HG03432 (cell line): Measurements from ENCODE around the gene PSMC2.

Source experiments
- ATAC-seq: cut with Tn5 transposase; IDR thresholded peaks from one replicate; pipeline ENCODE4 v1.9.1; 2021; ENCODE audit warnings: mild to moderate bottlenecking, moderate library complexity; ENCODE audit not compliant: unreplicated experiment

PSMC2 gene

DNA sequence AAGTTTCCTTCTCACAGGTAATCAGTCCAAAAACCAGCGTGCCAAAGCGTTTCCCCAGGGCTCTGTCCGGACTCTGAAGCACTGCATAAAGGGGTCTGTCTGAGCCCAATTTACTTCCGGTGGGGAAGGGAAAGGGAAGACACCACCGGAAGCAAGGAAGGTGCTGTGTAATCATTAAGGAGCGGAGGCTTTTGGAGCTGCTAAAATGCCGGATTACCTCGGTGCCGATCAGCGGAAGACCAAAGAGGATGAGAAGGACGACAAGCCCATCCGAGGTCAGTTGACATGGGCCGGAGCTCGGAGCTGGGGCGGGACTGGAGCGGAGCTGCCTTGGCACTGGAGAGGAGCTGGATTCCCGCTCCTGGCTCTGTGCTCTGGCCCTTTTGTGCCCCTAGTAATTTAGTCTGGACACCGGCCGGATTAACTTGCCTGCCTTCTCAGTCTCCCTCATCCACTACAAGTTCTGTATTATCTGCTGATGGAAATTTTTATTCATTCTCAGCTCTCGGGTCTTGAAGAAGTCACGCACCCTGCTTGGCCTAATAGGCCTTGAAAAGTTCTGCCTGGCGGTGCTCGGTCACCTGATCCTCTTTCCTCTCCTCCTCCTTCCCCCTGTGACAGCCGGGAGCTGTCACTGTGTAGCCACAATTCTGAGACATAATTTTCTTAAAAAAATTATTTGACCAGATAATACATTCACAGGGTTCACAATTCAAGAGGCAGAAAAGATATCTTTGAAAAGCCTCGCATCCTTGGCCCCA is at the start of gene PSMC2:
Gene PSMC2, plus strand, starts transcription at position 137 of the 761 bp plus-strand sequence. Its CDS starts 69 bp downstream, at position 206.
- ATAC-seq: peak; percentile 79

GRCh38 chr7:103297837-103298179 is 49.6 kb upstream of the PSMC2 start:
- ATAC-seq: no peak

DNA sequence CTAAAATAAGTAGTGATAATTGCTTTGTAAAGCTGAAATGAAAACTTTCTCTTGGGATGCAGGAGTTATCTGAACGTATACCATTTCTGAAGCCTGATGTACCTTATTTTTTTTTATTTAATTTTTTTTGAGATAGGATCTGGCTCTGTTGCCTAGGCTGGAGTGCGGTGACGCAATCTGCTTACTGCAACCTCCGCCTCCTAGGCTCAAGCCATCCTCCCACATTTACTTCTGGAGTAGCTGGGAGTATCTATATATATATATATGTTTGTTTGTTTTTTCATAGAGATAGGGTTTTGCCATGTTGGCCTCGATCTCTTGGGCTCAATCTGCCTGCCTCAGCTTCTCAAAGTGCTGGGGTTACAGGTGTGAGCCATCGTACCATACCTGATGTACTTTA is 47.8 kb upstream of the PSMC2 start:
- ATAC-seq: no peak

DNA sequence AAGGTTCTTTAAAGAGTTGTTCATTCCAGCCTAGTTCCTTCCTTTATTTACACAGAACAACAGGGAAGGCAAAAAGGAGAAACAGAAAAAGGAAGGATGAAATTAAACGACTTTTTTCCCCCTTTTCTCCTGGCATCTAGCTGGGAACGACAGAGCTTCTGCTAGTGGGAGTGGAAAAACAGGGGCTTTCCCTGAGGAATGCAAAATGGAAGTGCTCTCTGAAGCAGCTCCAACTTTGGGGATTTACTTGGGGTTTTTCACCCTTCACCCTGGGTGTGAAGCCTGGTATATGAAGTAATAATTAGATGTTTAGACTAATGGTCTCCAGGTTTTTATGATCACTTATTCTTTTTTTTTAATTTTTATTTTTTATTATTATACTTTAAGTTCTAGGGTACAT is 46.0 kb upstream of the PSMC2 start:
- ATAC-seq: no peak

DNA sequence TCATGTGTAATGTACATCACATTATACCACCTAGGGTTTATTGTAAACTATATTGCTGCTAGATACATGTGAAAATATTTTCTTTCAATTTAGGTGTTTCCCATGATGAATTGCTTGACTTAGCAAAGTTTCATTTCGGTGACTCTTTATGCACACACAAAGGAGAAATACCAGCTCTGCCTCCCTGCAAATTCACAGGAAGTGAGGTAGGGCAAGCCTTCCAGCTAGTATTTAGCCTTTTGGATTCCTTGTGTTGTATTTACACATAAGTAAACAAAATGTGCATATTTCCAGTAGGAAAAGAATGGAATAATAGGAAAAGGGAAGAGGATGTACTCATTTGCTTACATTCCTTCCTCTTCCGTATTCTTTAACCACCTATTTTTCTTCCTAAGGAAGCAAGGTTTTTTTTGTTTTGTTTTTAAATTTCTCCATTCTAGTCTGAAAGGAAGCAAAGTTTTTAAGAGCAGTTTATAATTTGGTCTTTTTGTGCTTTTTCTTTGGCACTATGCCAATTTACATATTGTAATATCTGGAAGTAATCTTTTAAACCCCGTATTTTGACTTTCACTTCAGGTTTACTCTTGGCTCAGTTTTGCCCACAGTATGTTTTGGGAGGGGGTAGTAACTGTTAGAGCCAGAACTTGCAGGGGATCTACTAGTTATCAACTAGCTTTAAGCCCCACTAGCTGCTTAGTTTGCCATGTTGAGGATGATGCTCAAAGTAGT is 39.8 kb upstream of the PSMC2 start:
- no peak for ATAC-seq

DNA sequence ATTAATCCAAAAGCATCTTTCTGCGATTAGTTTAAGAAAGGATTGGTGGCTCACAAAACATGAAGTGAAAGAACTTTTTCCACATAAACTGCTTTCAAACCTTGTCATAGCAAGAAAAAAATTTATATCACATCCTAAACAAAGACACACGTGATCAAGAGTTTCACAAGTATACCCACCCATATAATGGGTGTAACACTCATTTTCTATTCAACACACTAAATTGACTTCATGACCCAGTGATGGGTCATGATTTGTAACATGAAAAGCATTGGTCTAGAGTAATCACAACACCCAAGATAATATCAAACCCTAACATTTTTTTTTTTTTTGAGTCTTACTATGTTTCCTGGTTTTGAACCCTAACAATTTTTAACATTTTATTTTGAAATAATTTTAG is 32.6 kb upstream of the PSMC2 start:
- no peak for ATAC-seq

- no peak for ATAC-seq
Observed at GRCh38 chr7:103316380-103316941, 31.0 kb upstream of the PSMC2 start.

- ATAC-seq: no peak
Observed at GRCh38 chr7:103317009-103317408, 30.4 kb upstream of the PSMC2 start.

GRCh38 chr7:103325744-103326143 is 21.7 kb upstream of the PSMC2 start:
- no peak for ATAC-seq

GRCh38 chr7:103336761-103337160 is 10.7 kb upstream of the PSMC2 start:
- no peak for ATAC-seq

DNA sequence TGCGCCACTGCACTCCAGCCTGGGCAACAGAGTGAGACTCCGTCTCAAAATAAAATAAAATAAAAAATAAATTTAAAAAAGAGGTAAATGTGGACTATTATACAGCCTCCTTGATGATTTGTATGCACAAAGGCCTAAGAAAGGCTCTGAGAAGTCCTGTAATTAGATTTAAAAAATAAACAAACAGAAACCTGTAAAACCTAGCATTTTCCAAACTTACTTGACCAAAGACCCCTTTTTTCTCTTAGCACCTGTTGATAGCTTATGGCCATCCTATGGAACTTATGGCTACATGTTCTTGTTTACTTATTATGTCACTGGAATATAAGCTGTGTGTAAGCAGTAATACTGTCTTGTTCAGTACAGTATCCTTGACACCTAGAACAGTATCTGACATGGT is 8.6 kb upstream of the PSMC2 start:
- ATAC-seq: no peak

DNA sequence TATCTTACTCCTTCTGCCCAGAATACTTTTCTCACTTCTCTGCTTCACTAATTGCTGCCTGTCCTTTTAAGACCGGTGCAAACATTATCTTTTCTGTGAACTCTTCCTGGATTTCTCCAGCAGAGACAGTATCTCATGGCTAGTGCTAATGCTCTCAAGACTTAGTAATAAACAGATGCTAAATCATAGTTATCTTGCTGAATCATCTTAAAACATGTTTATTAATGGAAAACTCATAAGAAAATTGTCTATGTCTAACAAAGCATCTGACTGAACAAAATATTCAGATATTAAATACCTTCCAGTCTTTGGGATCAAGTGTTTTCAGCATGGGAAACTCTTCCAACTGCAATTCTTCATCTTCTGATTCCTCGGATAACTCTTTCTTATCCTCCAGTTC is 6.0 kb upstream of the PSMC2 start:
- no peak for ATAC-seq

DNA sequence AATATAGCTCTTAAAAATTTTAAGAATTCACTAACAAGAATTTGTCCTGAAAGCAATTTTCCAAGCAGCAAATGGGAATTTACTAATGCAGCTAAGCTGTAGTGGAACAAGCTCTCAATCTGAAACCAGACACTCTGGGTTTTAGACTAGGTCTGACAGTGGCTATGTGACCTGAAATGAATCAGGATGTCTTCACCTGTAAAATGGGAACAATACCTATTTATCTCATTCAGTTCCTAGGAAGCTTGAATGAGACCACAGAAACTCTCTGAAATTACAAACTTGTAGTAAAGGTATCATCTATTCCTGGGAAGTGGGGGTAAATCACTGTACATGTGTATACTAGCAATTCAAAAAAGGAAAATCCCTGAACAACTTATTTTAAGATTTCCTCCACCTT is 4.1 kb upstream of the PSMC2 start:
- ATAC-seq: no peak

DNA sequence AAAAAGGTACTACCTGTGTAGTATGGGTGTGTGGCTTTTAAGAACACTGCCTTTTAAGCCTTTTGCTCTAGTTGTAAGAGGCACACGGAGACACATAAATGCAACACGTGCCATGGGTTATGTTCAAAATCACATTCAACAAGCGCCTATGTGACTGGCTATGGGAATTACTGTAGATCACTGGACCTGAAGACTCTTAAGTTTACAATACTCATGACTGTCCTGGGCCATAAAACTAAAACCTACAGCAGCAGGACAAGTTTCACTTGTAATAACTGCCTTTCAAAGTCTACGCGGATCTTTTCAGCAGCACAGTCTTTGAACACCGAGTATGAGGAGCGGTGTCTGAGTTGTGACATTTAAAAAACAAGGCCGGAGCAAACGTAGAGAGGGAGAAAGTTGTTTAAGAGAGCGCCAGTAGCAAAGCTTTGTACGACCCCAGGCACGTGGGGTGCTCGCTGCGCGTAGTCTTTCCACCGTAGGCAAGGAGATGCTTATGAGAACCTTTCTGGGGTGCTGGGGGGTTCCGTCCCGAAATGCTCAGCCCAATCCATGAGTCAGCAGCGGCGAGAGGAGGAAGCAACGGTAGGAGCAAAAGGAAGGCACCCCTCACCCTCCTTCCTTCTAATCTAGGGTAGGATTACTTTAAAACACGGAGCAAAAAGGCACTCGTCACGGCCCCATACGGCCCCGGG is 3.5 kb upstream of the PSMC2 start:
- peak; percentile 9 for ATAC-seq

DNA sequence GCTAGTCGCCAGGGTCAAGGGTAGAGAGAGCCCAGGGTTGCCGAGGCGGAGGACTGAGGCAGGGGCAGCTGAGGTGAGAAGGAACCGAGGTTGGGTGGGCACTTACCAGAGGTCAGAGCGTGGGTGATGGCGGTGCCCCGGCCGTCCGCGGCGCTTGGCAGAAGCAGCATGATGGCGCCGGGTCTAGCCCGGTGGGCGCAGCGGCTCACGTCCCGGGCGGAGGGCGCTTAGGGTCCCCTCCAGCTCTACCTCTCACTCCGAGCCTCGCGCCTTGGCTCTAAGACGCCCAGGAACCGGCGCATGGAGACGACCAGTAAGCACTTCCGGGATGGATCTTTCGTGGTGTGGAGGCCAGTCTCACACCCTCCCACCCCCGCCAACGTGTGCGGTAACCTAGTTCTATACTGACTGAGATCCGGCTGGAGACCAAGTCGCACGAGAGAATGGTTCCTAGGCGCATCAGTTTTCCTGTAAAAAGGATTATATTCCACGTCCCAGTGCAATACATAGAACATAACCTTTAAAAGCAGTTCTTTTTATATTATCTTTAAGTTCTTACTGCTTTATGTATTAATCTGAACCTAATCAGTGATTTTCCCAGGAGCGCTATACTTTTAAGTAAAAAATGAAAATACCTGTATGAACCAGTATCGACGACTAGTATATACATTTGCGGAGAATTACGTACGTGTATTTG is 2.8 kb upstream of the PSMC2 start, which contains the start of gene DNAJC2:
Gene DNAJC2, minus strand, starts transcription at position 315 of the 697 bp plus-strand sequence. Its CDS starts 145 bp downstream, at position 170.
- ATAC-seq: peak; percentile 80

GRCh38 chr7:103346396-103346795 is 1.0 kb upstream of the PSMC2 start:
- ATAC-seq: no peak

DNA sequence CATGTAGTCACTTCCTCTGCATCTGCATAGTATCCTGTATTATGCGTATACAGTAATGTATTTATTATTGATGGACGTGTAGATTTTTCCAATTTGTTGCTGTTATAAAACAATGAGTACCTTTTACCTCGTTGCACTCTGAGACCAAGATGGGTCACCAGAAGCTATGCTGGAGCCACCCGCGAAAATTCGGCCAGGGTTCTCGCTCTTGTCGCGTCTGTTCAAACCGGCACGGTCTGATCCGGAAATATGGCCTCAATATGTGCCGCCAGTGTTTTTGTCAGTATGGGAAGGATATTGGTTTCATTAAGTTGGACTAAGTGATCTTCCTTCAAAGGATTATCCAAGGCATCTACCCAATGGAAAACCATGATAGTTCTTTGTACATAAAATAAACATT is 1.0 kb downstream of the PSMC2 start:
- no peak for ATAC-seq

DNA sequence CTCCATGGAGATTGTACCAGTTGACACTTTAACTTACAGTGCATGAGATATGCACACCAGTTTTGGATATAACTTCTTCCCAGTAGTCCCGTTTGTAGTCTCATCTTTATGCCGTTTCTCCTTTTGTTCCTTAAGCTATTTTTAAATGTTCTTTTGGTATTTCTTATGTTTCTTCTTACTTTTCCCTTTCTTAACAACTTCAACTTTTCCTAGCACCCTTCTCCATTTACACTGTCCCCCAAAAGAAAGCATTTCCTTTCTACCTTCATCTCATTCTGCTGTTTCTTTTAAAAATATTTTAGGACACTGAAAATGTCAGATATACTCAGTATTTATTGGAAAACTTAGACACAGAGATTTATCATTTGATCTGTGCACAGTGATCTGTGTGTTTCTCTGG is 1.5 kb downstream of the PSMC2 start:
- ATAC-seq: no peak

GRCh38 chr7:103349805-103350204 is 2.4 kb downstream of the PSMC2 start:
- no peak for ATAC-seq

DNA sequence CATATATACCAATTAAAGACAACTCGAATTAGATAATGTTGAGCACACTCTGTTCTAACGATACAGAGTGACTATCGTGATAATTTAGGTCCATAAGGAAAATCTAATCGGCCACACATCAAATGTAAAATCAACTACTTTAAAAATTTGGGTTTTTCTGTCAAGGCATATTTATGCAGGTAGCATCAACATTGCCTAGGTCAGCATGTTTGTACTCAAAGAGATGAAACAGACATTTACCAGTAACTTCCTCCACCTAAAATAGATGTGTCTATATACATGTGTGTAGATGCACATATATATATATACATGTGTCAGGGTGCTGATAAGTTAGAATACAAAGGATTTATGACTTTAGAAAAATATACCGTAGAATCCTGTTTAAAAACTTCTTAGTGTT is 22.0 kb downstream of the PSMC2 start:
- no peak for ATAC-seq
